ENCODE results near the gene DGKI.

Gene DGKI

DNA sequence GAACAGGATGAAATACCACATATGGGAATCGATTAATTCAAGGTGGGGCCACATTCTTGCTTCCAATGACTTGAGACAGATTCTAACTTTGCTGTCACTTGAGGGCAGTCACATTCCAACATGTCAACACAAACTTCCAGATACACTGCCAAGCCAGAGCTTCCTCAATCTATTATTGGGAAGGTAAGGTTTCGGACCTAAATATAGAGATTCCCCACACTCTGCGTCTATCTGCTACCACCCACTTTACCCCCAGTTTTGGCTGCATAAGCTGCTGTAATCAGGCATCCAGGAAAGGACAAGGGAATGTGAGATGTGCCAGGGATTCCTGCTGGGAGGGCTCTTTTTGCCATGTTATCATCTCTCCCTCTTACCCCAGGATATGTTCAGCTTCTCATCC is 20.5 kb upstream of the DGKI start:
- Histone ChIP-seq H3K4me3 (ENCODE audit: low read length) (no peak overlapping the region), H3K27me3 (ENCODE audit: low read depth, low read length) (no peaks in the 10 kb centered on the region), H3K4me2 (ENCODE audit: low read length) (no peak overlapping the region), H3K79me2 (ENCODE audit: low read length) (no peaks in the 10 kb centered on the region), H2AFZ (ENCODE audit: low read depth, low read length) (no peak overlapping the region), H4K20me1 (ENCODE audit: insufficient read depth, low read length) (no peaks in the 10 kb centered on the region), H3K9ac (ENCODE audit: low read length) (no peak overlapping the region), H3K4me1 (ENCODE audit: low read length) (no peaks in the 10 kb centered on the region), H3K27ac (ENCODE audit: low read length) (no peak overlapping the region), H3K36me3 (replicated peaks; ENCODE audit: low read depth, low read length) (peaks cover 74% of the 10 kb centered on the region), H3K9me3 (ENCODE audit: insufficient read depth, low read length) (no peaks in the 10 kb centered on the region)
- TF ChIP-seq, protein P1, sequence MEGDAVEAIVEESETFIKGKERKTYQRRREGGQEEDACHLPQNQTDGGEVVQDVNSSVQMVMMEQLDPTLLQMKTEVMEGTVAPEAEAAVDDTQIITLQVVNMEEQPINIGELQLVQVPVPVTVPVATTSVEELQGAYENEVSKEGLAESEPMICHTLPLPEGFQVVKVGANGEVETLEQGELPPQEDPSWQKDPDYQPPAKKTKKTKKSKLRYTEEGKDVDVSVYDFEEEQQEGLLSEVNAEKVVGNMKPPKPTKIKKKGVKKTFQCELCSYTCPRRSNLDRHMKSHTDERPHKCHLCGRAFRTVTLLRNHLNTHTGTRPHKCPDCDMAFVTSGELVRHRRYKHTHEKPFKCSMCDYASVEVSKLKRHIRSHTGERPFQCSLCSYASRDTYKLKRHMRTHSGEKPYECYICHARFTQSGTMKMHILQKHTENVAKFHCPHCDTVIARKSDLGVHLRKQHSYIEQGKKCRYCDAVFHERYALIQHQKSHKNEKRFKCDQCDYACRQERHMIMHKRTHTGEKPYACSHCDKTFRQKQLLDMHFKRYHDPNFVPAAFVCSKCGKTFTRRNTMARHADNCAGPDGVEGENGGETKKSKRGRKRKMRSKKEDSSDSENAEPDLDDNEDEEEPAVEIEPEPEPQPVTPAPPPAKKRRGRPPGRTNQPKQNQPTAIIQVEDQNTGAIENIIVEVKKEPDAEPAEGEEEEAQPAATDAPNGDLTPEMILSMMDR (IDR thresholded peaks at IDR 0.05; ENCODE audit: low read depth, low read length): no peak
- no peak for TF ChIP-seq EZH2phosphoT487 (IDR thresholded peaks at IDR 0.05; ENCODE audit: low read depth)

DNA sequence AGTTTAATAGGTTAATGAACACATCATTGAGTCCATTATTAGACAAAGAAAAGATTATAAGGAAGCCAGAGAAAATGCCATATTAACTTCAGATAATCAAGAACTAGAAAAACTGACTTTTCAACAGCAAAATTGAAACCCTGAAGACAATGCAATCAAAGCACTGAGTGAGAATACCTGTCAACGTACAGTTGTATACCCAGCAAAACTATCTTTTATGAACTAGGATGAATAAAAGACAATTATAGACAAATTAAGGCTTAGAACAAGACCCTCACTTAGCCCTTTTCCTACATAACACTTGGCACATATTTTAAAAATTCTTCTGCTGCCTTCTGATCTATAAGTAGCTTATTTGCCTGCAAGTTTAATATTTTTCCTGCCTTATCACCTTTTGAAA is 19.0 kb upstream of the DGKI start:
- TF ChIP-seq EZH2phosphoT487 (IDR thresholded peaks at IDR 0.05; ENCODE audit: low read depth): no peak
- TF ChIP-seq, protein P1 (IDR thresholded peaks at IDR 0.05; ENCODE audit: low read depth, low read length): no peak
- Histone ChIP-seq H3K36me3 (replicated peaks; ENCODE audit: low read depth, low read length) (peaks cover 76% of the 10 kb centered on the region), H3K27ac (ENCODE audit: low read length) (no peak overlapping the region), H3K9ac (ENCODE audit: low read length) (no peak overlapping the region), H3K4me3 (ENCODE audit: low read length) (no peak overlapping the region), H4K20me1 (ENCODE audit: insufficient read depth, low read length) (no peaks in the 10 kb centered on the region), H3K27me3 (ENCODE audit: low read depth, low read length) (no peaks in the 10 kb centered on the region), H2AFZ (ENCODE audit: low read depth, low read length) (no peak overlapping the region), H3K9me3 (ENCODE audit: insufficient read depth, low read length) (no peaks in the 10 kb centered on the region), H3K79me2 (ENCODE audit: low read length) (no peaks in the 10 kb centered on the region), H3K4me1 (ENCODE audit: low read length) (no peaks in the 10 kb centered on the region), H3K4me2 (ENCODE audit: low read length) (no peak overlapping the region)

DNA sequence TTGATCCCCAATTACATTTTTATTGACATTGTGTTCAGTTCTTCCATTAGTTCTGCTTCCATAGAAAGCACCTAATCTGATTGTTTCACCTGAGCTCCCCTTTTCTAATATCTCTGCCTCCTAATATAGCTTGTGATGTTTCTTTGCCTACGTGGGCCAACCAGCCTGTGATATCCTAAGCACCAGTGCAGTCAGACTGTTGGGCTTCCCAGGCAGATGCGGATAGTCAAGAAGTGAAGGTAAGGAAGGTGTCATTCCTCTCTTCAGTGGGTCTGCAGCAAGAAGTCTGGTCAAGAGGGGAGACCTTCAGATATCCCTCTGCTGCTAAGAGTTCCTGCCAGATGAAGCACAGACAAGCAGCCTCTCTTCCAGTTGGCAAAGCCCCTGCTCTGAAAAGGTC is 16.2 kb upstream of the DGKI start:
- H3K4me1 ChIP-seq (ENCODE audit: low read length): no peaks in the 10 kb centered on the region
- no peak overlapping the region for H3K4me2 ChIP-seq (ENCODE audit: low read length)
- H3K79me2 ChIP-seq (ENCODE audit: low read length): no peaks in the 10 kb centered on the region
- H4K20me1 ChIP-seq (ENCODE audit: insufficient read depth, low read length): no peaks in the 10 kb centered on the region
- no peaks in the 10 kb centered on the region for H3K27me3 ChIP-seq (ENCODE audit: low read depth, low read length)
- no peak overlapping the region for H3K9ac ChIP-seq (ENCODE audit: low read length)
- H3K4me3 ChIP-seq (ENCODE audit: low read length): no peak overlapping the region
- TF ChIP-seq EZH2phosphoT487 (IDR thresholded peaks at IDR 0.05; ENCODE audit: low read depth): no peak
- TF ChIP-seq, protein P1 (IDR thresholded peaks at IDR 0.05; ENCODE audit: low read depth, low read length): no peak
- no peak overlapping the region for H2AFZ ChIP-seq (ENCODE audit: low read depth, low read length)
- H3K36me3 ChIP-seq (replicated peaks; ENCODE audit: low read depth, low read length): peaks cover 62% of the 10 kb centered on the region
- H3K9me3 ChIP-seq (ENCODE audit: insufficient read depth, low read length): no peaks in the 10 kb centered on the region
- H3K27ac ChIP-seq (ENCODE audit: low read length): no peak overlapping the region

DNA sequence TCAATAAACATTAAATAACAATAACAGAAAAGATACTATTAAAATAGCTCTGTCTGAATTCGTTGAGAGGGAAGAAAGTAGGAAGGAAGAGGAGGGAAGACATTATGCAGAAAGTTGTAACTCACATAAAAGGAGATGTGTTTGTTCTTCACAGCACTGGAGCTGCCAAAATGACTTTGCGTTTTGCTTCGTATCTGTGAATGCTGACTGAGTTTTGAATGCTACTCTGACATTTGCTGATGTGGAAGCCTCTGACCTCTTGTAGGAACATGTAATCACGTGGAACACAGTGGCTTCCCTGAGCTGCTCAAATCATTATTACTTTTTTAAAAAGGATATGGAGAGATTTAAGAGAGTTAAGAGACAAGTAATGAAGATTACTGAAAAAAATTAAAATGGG is 15.6 kb upstream of the DGKI start:
- no peak for TF ChIP-seq EZH2phosphoT487 (IDR thresholded peaks at IDR 0.05; ENCODE audit: low read depth)
- TF ChIP-seq, protein P1 (IDR thresholded peaks at IDR 0.05; ENCODE audit: low read depth, low read length): no peak
- no peak overlapping the region for H2AFZ ChIP-seq (ENCODE audit: low read depth, low read length)
- no peak overlapping the region for H3K4me3 ChIP-seq (ENCODE audit: low read length)
- peaks cover 56% of the 10 kb centered on the region for H3K36me3 ChIP-seq (replicated peaks; ENCODE audit: low read depth, low read length)
- H3K4me2 ChIP-seq (ENCODE audit: low read length): no peak overlapping the region
- H3K9me3 ChIP-seq (ENCODE audit: insufficient read depth, low read length): no peaks in the 10 kb centered on the region
- no peaks in the 10 kb centered on the region for H4K20me1 ChIP-seq (ENCODE audit: insufficient read depth, low read length)
- H3K9ac ChIP-seq (ENCODE audit: low read length): no peak overlapping the region
- no peaks in the 10 kb centered on the region for H3K79me2 ChIP-seq (ENCODE audit: low read length)
- H3K4me1 ChIP-seq (ENCODE audit: low read length): no peaks in the 10 kb centered on the region
- no peaks in the 10 kb centered on the region for H3K27me3 ChIP-seq (ENCODE audit: low read depth, low read length)
- H3K27ac ChIP-seq (ENCODE audit: low read length): no peak overlapping the region
